GM12891 (cell line): Measurements from ENCODE around the gene FGF13.

Experiments used
- POLR2A ChIP-seq: IDR thresholded peaks from 2 replicates; pipeline ENCODE4 v1.6.1; 2011; ENCODE audit warnings: low read depth, low read length, control low read depth
- POLR2AphosphoS5 ChIP-seq: IDR thresholded peaks from 2 replicates; pipeline ENCODE4 v1.6.1; 2011; ENCODE audit warnings: low read depth, low read length, control low read depth
- POU2F2 ChIP-seq: IDR thresholded peaks from 2 replicates; pipeline ENCODE4 v1.6.1; 2011; ENCODE audit warnings: low read depth, mild to moderate bottlenecking, control low read depth, low read length, moderate library complexity
- SPI1 ChIP-seq: IDR thresholded peaks from 2 replicates; pipeline ENCODE4 v1.6.1; 2011; ENCODE audit warnings: low read depth, low read length, control low read depth
- TAF1 ChIP-seq: IDR thresholded peaks from 2 replicates; pipeline ENCODE4 v1.6.1; 2011; ENCODE audit warnings: low read depth, low read length, control low read depth

- TF ChIP-seq POLR2A (no peak), TAF1 (no peak), POLR2AphosphoS5 (no peak), SPI1 (no peak), POU2F2 (no peak)
Measured at GRCh38 chrX:138748480-138748879, 37.0 kb upstream of the FGF13 start.
